ENCODE data around the gene PIAS3. TPM values are rescaled to one million over a fixed set of nuclear protein-coding genes. Genes with fewer than 3 reads are reported as not detected.

PIAS3 gene
- total and polyA plus RNA-seq, 11 donors: 14.2 to 31.0 (median 15.6) TPM

DNA sequence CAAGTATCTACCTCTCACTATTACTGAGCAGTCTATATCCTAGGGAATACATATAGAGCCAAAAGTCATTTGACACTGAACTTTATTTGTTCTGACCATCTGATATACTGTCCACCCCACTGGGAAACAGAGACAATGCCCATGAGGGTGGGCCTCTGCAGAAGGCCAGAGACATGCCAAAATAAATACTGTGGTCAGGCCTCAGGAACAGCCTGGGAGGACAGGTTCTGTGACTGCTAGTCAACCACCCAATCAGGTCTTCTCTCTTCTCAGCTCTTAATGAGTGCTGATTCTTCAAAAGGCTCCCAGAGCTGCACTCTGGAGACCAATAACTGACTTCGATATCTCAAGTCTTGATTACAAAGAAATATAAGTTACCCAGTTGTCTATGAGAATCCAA is 32.3 kb upstream of the PIAS3 start:
- no peak overlapping the region for H3K4me3 ChIP-seq
- H3K27me3 ChIP-seq: no peaks in the 10 kb centered on the region
- no peak for DNase-seq
- no peaks in the 10 kb centered on the region for H3K36me3 ChIP-seq
- peak overlapping the region; percentile 77 to 91 (median 83) for H3K27ac ChIP-seq
- peak; percentile 2 to 7 (median 4) for ATAC-seq
- TF ChIP-seq, protein P1, sequence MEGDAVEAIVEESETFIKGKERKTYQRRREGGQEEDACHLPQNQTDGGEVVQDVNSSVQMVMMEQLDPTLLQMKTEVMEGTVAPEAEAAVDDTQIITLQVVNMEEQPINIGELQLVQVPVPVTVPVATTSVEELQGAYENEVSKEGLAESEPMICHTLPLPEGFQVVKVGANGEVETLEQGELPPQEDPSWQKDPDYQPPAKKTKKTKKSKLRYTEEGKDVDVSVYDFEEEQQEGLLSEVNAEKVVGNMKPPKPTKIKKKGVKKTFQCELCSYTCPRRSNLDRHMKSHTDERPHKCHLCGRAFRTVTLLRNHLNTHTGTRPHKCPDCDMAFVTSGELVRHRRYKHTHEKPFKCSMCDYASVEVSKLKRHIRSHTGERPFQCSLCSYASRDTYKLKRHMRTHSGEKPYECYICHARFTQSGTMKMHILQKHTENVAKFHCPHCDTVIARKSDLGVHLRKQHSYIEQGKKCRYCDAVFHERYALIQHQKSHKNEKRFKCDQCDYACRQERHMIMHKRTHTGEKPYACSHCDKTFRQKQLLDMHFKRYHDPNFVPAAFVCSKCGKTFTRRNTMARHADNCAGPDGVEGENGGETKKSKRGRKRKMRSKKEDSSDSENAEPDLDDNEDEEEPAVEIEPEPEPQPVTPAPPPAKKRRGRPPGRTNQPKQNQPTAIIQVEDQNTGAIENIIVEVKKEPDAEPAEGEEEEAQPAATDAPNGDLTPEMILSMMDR (IDR thresholded peaks at IDR 0.05): no peak
- no peak for TF ChIP-seq POLR2A (IDR thresholded peaks at IDR 0.05)
- WGBS, 4 donors: 36 to 61% (median 40%) methylated on average over 1 of the region's 1 CpG
- intact Hi-C loops (cut with DNase I): loop anchor here in 8 of 10 donors (2.0 to 10.0 kb wide), 5 partner anchors 20 to 124 kb away; partner anchors contain the start of gene ITGA10 (in 2 of the 8)
- H3K9me3 ChIP-seq: no peaks in the 10 kb centered on the region
- peaks cover 3 to 34% (median 28%) of the 10 kb centered on the region in 12 donors for H3K4me1 ChIP-seq

DNA sequence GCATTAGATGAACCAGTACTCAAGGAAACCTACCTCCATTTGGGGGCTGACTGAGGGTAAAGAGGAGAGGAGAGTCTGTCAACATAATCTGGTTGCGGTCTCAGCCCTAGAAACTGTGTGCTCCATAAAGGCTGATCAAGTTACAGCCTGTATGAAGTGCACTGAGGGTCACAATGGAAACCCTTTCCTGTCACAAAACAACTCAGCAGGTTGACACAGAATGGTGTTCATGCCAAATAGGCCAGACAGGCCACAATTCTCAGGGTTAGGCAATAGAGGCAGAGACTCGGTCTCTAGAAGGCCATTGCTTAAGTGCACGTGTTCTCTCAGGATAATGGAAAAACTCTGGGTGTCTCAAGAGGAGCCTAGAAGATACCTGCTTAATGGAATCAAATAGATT is 30.8 kb upstream of the PIAS3 start:
- Histone ChIP-seq H3K36me3 (no peaks in the 10 kb centered on the region), H3K27ac (peak overlapping the region in 2 of 12 donors; percentile 5 to 80), H3K4me3 (no peak overlapping the region), H3K27me3 (no peaks in the 10 kb centered on the region), H3K4me1 (peaks cover 3 to 42% (median 31%) of the 10 kb centered on the region in 12 donors), H3K9me3 (no peaks in the 10 kb centered on the region)
- no peak for DNase-seq
- 50 to 74% (median 72%) methylated on average over 3 of the region's 3 CpGs for WGBS, 4 donors
- no peak for ATAC-seq
- no peak for TF ChIP-seq POLR2A (IDR thresholded peaks at IDR 0.05)
- TF ChIP-seq, protein P1 (IDR thresholded peaks at IDR 0.05): no peak
- intact Hi-C loops (cut with DNase I): loop anchor here in 8 of 10 donors (2.0 to 10.0 kb wide), 5 partner anchors 21 to 125 kb away; partner anchors contain the start of gene ITGA10 (in 2 of the 8)

DNA sequence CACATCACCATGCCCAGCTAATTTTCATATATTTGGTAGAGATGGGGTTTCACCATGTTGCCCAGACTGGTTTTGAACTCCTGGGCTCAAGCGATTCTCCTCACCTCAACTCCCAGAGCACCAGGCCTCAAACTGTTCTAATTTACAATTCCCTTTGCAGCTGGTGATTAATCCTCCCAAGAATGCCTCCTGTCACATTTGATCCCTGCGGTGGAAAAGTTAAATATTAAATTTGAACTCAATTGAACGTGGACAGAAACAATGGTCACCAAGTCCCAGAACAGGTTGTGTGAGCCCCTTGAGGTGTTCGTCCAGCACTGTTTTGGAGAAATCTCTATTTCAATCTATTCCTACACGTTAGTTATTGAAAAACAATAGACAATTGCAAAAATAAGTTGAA is 28.8 kb upstream of the PIAS3 start:
- WGBS, 4 donors: 83 to 85% (median 84%) methylated on average over 5 of the region's 5 CpGs
- intact Hi-C loops (cut with DNase I): no loop called here
- Histone ChIP-seq H3K36me3 (no peaks in the 10 kb centered on the region), H3K4me1 (peaks cover 3 to 36% (median 25%) of the 10 kb centered on the region in 12 donors), H3K27ac (peak overlapping the region in 1 of 12 donors; percentile 43), H3K9me3 (no peaks in the 10 kb centered on the region), H3K27me3 (peaks cover 0 to 5% (median 0%) of the 10 kb centered on the region in 9 donors), H3K4me3 (no peak overlapping the region)
- no peak for ATAC-seq
- no peak for DNase-seq
- no peak for TF ChIP-seq POLR2A (IDR thresholded peaks at IDR 0.05)
- TF ChIP-seq, protein P1 (IDR thresholded peaks at IDR 0.05): no peak

DNA sequence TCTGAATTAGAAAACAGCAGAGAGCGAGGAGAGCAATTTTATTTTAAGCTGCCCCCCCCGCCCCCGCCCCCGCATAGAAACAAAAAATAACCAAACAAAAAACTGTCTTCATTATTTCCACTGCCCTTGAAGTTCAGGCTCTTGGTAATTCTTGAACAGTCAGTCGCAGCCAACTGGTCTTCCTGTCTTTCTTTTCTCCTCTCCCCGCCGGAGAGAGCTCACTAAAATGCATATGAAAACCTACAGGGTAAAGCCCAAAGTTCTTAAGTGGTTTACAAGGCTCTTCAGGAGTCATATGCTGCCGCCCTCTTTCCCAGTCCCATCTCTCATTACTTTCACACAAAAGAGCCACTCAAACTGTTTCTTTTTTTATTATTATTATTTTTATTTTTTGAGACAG is 27.9 kb upstream of the PIAS3 start:
- ATAC-seq (peak in 1 of 4 donors; percentile 14), DNase-seq (no peak)
- peaks cover 0 to 5% (median 0%) of the 10 kb centered on the region in 9 donors for H3K27me3 ChIP-seq
- WGBS, 4 donors: 45 to 52% (median 47%) methylated on average over 8 of the region's 8 CpGs
- TF ChIP-seq, protein P1 (IDR thresholded peaks at IDR 0.05): no peak
- no peaks in the 10 kb centered on the region for H3K9me3 ChIP-seq
- intact Hi-C loops (cut with DNase I): no loop called here
- no peaks in the 10 kb centered on the region for H3K36me3 ChIP-seq
- H3K27ac ChIP-seq: peak overlapping the region in 6 of 12 donors; percentile 17 to 63 (median 60)
- peaks cover 3 to 29% (median 19%) of the 10 kb centered on the region in 12 donors for H3K4me1 ChIP-seq
- peak overlapping the region in 4 of 12 donors; percentile 74 to 97 (median 81) for H3K4me3 ChIP-seq
